OCI-LY3 (cell line): ENCODE data around the gene HNMT.

Source experiments
- H2AFZ ChIP-seq: fragments of 200-600, 300-600 bp; shearing (Covaris generic); 2 replicates; pipeline ENCODE4 v1.6.0; 2014; ENCODE audit warnings: antibody characterized with exemption, low read depth, low read length
- H3K27ac ChIP-seq: fragments of 200-600, 300-600 bp; sonication (generic); 2 replicates; pipeline ENCODE4 v1.5.1; 2014; ENCODE audit warnings: mild to moderate bottlenecking, low read length, moderate library complexity, mixed read lengths
- H3K27me3 ChIP-seq: fragments of 200-600, 300-600 bp; sonication (generic); 2 replicates; pipeline ENCODE4 v1.6.1; 2014; ENCODE audit warnings: low read depth, low read length, mixed read lengths
- H3K36me3 ChIP-seq: fragments of 200-600, 300-600 bp; sonication (generic); replicated peaks from 2 replicates; pipeline ENCODE3; 2014; ENCODE audit warnings: low read depth, low read length, mixed read lengths
- H3K4me1 ChIP-seq: fragments of 300-600, 200-600 bp; sonication (generic); 2 replicates; pipeline ENCODE4 v1.6.1; 2014; ENCODE audit warnings: low read length, mixed read lengths
- H3K4me2 ChIP-seq: fragments of 200-600, 300-600 bp; sonication (generic); 2 replicates; pipeline ENCODE4 v1.6.1; 2014; ENCODE audit warnings: low read length, mixed read lengths
- H3K4me3 ChIP-seq: fragments of 300-600, 200-600 bp; sonication (generic); 2 replicates; pipeline ENCODE4 v1.5.1; 2014; ENCODE audit warnings: antibody characterized with exemption, mild to moderate bottlenecking, low read length, moderate library complexity
- H3K79me2 ChIP-seq: fragments of 300-600, 200-600 bp; shearing (Covaris generic); 2 replicates; pipeline ENCODE4 v1.6.1; 2014; ENCODE audit warnings: mild to moderate bottlenecking, low read length, mixed read lengths
- H3K9ac ChIP-seq: fragments of 300-600, 200-600 bp; shearing (Covaris generic); 2 replicates; pipeline ENCODE4 v1.6.0; 2014; ENCODE audit warnings: mild to moderate bottlenecking, low read length, moderate library complexity
- H3K9me3 ChIP-seq: fragments of 200-600, 300-600 bp; shearing (Covaris generic); 2 replicates; pipeline ENCODE4 v1.6.1; 2014; ENCODE audit warnings: low read length, mixed read lengths; ENCODE audit not compliant: insufficient read depth
- H4K20me1 ChIP-seq: fragments of 200-600, 300-600 bp; sonication (generic); 2 replicates; pipeline ENCODE4 v1.6.1; 2016; ENCODE audit warnings: low read length, mixed read lengths; ENCODE audit not compliant: insufficient read depth
- EZH2phosphoT487 ChIP-seq: fragments of 200-600 bp; shearing (Covaris generic); IDR thresholded peaks from 2 replicates; pipeline ENCODE4 v1.6.1; 2018; ENCODE audit warnings: antibody characterized with exemption, mixed run types, low read depth
- TF ChIP-seq, protein P1 (sequence below): fragments of 200-600, 300-600 bp; sonication (generic); IDR thresholded peaks from 2 replicates; pipeline ENCODE4 v1.5.1; 2014; ENCODE audit warnings: antibody characterized with exemption, low read length, low read depth

HNMT gene

DNA sequence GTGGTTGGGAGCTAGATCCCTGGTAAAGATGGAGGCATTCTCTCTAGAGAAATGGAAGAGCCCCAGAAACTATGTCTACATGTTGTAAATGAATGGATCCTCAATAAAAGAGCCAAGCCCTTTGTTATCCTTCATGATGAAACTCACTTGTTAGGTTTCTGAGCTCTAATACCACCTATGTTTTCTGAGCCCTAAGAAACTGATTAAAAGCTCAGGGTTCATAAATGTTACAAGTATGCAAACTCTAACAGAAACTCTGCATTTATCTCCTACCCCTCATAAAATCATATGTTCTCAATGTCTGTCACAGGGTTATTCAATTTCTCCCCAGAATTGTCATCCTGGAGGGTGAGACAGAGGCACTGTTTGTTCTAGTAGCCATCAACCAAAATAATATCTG, 18.0 kb upstream of the HNMT start:
- Histone ChIP-seq H3K27me3 (no peaks in the 10 kb centered on the region; the same call in 1 of the 2 replicates), H3K36me3 (no peaks in the 10 kb centered on the region)

DNA sequence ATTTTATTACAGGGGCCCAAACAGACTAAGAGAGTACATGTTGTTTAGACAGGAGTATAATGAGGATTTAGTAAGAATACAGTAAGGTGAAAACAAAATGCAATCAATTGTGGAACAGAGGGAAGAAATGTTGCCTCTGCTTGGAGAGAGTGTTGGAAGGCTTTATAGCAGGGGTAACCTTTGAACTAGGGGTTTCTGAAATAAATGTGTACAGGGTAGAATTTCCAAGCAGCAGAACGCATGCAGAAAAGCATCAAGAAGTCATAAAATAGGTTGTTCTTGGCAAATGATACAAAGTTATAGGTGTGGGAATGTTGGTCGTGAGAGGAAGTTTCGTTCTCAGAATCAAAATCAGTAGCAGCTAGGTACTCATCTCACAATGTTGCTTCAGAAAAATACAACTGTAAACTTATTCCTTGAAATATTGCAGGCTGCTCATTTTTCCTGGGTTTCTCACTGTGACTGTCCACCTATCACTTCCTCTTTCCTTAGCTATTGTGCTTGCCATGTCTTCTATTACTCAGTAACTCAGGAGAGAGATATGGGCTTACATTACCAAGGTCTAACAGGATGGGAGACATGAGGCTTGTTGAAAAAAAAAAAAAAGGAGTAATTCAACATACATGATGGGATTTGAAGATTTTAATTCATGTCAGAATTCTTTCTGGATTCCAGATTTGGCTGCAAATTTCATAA, 17.1 kb upstream of the HNMT start:
- H3K36me3 ChIP-seq: no peaks in the 10 kb centered on the region
- H3K9ac ChIP-seq: no peak overlapping the region
- H2AFZ ChIP-seq: no peak overlapping the region
- no peak for TF ChIP-seq EZH2phosphoT487
- TF ChIP-seq, protein P1, sequence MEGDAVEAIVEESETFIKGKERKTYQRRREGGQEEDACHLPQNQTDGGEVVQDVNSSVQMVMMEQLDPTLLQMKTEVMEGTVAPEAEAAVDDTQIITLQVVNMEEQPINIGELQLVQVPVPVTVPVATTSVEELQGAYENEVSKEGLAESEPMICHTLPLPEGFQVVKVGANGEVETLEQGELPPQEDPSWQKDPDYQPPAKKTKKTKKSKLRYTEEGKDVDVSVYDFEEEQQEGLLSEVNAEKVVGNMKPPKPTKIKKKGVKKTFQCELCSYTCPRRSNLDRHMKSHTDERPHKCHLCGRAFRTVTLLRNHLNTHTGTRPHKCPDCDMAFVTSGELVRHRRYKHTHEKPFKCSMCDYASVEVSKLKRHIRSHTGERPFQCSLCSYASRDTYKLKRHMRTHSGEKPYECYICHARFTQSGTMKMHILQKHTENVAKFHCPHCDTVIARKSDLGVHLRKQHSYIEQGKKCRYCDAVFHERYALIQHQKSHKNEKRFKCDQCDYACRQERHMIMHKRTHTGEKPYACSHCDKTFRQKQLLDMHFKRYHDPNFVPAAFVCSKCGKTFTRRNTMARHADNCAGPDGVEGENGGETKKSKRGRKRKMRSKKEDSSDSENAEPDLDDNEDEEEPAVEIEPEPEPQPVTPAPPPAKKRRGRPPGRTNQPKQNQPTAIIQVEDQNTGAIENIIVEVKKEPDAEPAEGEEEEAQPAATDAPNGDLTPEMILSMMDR: no peak
- H3K4me3 ChIP-seq: no peak overlapping the region
- no peaks in the 10 kb centered on the region for H3K9me3 ChIP-seq
- H3K79me2 ChIP-seq: no peaks in the 10 kb centered on the region
- no peaks in the 10 kb centered on the region; the same call in 1 of the 2 replicates for H3K27me3 ChIP-seq
- no peak overlapping the region for H3K27ac ChIP-seq
- H4K20me1 ChIP-seq: no peaks in the 10 kb centered on the region
- peak overlapping the region; percentile 17; the same call in 1 of the 2 replicates for H3K4me2 ChIP-seq
- peaks cover 13% of the 10 kb centered on the region for H3K4me1 ChIP-seq

More for the DNA sequence above, 18.0 kb upstream of the HNMT start:
- H4K20me1 ChIP-seq: no peaks in the 10 kb centered on the region
- no peaks in the 10 kb centered on the region for H3K9me3 ChIP-seq
- H3K4me1 ChIP-seq: peaks cover 6% of the 10 kb centered on the region
- no peaks in the 10 kb centered on the region for H3K79me2 ChIP-seq
- H3K27ac ChIP-seq: no peak overlapping the region
- no peak overlapping the region for H2AFZ ChIP-seq
- TF ChIP-seq, protein P1: no peak
- TF ChIP-seq EZH2phosphoT487: no peak
- H3K4me2 ChIP-seq: no peak overlapping the region
- H3K4me3 ChIP-seq: no peak overlapping the region
- no peak overlapping the region for H3K9ac ChIP-seq

DNA sequence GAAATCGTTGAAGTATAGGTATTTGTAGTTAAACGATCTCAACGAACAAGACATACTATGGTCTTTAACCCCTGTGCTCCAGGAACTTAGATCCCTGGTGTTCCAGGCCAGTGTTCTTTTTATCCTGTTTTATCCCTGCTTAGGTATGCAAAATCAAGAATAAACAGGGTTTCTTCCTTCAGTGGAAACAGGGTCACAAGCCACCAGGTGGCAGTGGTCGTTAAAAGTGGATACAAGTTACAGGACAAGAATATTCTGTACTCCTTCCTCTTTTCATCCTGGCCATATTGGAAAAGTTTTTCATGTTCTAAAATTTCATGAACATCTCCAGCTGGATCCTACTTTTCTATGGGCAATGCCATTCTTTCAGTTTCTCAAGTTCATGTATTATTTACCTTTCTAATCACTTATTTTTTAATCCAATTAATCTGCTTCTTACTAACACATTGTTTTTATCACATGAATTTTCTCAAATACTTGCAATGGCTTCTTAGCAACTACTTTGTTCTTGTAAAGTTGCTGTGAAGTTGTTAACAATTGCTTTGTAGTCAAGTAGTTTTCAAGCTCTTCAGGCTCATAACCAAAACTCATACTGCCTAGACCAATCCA, 16.4 kb upstream of the HNMT start:
- Histone ChIP-seq H3K4me1 (peaks cover 19% of the 10 kb centered on the region), H3K4me2 (peak overlapping the region; percentile 17; the same call in 1 of the 2 replicates), H3K27ac (no peak overlapping the region), H3K27me3 (no peaks in the 10 kb centered on the region; the same call in 1 of the 2 replicates), H4K20me1 (no peaks in the 10 kb centered on the region), H3K4me3 (no peak overlapping the region), H2AFZ (no peak overlapping the region), H3K9ac (no peak overlapping the region), H3K36me3 (no peaks in the 10 kb centered on the region), H3K9me3 (no peaks in the 10 kb centered on the region), H3K79me2 (no peaks in the 10 kb centered on the region)
- no peak for TF ChIP-seq EZH2phosphoT487
- TF ChIP-seq, protein P1: peak; percentile 81

DNA sequence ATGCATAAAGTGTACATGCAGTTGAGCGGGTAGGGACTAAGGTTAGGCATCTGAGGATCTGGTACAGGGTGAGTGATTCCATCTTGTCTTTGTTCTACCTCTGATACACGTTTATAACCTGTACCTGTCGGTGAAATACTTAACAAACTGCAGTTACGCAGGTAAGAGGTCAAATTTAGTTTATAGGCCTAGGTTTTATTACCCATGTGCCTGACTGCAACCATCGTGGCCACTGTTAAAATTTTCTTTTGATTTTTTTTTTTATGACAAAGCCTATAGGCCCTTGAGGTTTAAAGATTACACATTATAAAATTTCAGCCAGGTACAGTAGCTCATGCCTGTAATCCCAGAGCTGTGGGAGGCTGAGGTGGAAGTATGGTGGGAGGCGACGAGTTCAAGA, 15.4 kb upstream of the HNMT start:
- H3K4me3 ChIP-seq: no peak overlapping the region
- no peak overlapping the region for H3K9ac ChIP-seq
- no peaks in the 10 kb centered on the region for H3K36me3 ChIP-seq
- H4K20me1 ChIP-seq: no peaks in the 10 kb centered on the region
- no peak overlapping the region for H3K27ac ChIP-seq
- H3K27me3 ChIP-seq: no peaks in the 10 kb centered on the region; the same call in 1 of the 2 replicates
- no peak overlapping the region for H2AFZ ChIP-seq
- H3K79me2 ChIP-seq: no peaks in the 10 kb centered on the region
- H3K4me2 ChIP-seq: no peak overlapping the region
- H3K4me1 ChIP-seq: peaks cover 25% of the 10 kb centered on the region
- no peak for TF ChIP-seq EZH2phosphoT487
- TF ChIP-seq, protein P1: no peak
- no peaks in the 10 kb centered on the region for H3K9me3 ChIP-seq
